Embryonic facial prominence (tissue), 1 donor: ENCODE measurements around the gene RPL6.

Experiments
- DNase-seq: peaks from one replicate; pipeline ENCODE4 v3.0.0-alpha.2; 2016; ENCODE audit errors: extremely low spot score

RPL6 gene

DNA sequence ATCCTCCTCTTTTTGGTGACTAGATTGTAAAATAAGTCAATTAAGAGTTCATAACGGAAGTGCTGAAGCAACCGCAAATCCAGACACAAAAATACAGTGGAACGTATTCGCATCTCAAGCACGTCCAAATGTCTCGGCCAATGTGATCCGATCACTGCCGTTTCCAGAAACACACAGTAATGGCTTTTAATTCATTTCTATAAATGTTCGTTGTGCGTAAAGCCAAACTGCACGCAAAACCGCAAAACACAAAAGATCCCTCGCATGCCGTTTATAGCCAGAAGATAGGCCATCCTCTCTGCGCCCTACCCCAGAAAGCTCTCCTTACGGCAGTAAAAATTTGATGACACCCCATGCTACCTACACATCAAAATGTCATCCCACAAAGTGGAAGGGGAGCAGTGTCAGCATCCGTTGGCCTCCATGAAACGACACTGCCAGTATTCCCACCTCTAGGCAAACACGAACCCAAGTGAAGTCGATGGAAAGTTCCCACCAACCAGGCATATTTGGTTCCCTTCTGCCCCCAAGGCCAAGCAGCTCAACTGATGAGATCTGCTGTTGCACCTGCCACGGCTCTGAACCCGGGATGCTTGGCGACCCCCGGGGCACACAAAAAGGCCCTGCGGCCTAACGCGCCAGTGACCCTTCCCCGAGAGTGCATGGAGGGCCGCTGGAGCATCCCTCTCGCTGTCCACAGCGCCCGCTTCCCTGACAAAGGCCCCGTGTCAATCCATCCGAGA lies 28.6 kb downstream of the RPL6 start:
- DNase-seq: no peak

DNA sequence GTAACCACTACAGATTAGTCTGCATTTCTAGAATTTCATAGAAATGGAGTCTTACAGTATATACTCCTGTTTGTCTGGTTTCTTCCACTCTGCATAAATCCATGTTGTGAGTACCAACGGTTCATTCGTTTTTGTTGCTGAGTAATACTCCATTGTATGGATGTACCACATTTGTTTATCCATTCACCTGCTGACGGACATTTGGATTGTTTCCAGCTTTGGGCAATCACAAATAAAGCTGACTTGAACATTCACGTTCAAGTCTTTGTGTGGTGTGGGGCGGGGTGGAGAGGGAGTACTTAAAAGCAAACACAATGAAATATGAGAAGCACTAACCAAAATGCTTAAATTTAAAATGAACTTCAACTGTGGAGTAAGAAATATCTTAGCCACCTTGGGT lies 34.3 kb downstream of the RPL6 start:
- DNase-seq: no peak

DNA sequence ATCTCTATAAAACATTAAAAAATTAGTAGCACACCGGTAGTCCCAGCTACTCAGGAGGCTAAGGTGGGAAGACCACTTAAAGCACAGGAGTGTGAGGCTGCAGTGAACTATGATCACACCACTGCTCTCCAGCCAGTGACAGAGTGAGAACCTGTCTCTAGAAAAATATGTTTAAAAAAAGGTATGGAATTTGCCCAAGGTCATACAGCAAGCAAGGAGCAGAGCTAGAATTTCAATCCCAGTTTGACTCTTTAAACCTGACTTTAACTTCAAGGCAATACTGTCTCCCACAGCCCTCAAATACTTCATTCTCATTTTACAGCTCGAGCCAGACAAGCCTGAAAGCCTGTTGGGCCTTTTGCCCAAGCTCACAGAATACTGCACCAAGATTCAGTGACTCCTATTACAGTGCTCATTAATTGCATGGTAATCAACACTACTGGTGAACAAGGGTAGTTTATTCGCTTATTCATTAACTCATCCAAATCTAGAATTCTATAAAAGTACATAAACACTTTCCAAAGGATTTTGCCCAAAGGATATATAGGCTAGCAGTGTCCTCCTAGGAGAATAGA lies 35.2 kb downstream of the RPL6 start:
- DNase-seq: no peak

DNA sequence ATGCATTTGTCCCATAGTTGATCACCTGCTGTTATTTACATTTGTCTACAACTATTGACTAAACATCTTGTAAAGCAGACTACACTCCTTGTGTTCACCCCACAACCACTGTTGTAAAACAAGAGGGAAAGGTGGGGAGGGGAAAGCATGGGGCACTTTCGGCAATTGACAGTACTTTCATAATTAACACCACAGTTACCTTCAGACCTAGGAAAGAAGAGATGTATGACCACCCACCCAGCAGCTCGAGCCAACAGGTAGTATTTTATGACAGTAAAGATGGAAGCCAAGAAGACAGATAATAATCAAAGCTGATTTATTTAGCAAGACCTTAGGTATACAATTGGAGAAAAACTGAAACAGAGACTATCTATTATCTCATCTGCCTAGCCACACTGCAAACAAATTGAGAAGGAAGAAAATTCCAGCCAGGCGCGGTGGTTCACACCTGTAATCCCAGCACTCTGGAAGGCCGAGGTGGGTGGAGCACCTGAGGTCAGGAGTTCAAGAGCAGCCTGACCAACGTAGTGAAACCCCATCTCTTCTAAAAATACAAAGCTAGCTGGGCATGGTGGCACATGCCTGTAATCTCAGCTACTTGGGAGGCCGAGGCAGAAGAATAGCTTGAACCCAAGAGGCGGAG lies 38.4 kb downstream of the RPL6 start:
- DNase-seq: no peak

DNA sequence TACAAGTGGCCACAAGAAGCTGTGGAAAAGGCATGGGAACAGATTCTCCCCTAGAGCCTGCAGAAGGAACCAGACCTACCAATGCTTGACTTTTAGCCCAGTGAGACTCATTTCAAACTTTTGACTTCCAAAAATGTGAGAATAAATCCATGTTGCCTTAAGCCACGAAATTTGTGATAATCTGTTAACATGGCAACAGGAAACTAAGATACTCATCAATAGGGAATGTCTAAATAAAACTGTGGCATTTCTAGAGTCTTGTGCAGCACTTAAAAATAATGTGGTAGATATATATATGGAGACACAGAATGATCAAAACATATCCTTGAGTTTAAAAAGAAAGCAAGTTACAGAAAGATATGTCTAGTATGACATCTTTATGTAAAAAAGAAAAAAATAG lies 39.2 kb downstream of the RPL6 start:
- DNase-seq: no peak

DNA sequence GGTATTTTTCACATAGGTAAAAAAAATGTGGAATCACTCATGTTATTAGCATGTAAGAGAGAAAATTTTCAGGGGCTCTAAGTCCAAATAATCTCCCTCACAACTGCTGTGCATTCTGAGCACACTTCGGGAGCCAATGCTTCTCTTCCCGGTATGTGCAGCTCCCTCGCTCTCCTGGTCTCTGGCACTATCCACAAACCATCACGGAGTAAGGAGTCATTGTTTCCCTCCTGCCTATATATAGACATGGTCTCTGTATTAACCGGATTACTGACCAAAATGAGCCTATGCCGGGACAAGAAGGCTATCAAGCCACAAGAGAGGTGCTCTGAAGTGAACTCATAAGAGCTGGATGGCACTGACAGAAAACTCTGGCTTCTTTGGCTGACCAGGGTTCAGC lies 40.5 kb downstream of the RPL6 start:
- DNase-seq: no peak

DNA sequence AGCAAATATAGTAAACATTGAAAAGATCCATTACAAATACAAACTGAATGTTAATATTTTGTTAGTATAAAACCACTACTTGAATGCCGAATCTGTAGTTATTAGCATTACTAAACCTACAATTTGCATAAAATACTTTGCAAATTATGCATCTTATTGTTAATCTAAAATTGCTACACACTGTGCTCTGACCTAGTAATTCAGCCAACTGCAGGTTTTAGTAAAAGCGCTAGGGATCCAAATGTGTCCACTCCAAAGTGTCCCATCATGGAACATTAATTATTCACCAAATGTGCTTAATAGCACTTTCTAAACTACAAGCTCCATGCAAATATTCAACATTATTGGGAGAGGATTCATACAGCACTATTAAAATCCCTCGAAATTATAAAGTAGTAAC lies 41.4 kb downstream of the RPL6 start:
- DNase-seq: no peak

DNA sequence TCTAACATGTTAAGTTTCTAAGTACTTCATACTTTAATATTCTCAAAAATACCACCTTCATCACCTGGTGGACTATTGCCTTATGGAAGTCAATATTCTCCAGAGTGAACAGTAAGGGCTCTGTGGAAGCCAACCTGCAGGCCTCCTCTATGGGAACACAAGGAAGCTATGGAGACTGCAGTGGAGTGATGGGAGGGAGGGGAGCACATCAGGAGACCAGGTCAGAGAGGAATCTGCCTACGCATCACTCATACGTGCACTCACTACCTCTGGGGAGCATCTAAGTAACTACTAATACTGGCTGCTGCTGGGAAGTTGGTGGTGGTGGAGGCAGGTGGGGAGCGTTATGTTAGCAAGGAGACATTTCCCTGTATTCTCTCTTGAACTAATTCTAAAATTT lies 47.1 kb downstream of the RPL6 start:
- no peak for DNase-seq

DNA sequence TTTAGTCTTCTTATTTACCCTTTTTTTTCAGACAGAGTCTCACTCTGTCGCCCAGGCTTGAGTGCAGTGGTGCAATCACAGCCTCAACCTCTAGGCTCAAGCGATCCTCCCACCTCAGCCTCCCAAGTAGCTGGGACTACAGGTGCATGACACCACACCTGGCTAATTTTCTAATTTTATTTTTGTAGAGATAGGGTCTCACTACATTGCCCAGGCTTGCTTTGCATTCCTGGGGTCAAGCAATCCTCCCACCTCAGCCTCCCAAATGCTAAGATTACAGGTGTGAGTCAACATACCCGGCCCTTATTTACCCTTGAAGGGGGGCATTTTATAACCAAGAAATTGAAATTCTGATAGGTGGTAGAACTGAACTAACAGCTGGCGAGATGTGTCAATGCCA lies 48.1 kb downstream of the RPL6 start:
- DNase-seq: no peak

DNA sequence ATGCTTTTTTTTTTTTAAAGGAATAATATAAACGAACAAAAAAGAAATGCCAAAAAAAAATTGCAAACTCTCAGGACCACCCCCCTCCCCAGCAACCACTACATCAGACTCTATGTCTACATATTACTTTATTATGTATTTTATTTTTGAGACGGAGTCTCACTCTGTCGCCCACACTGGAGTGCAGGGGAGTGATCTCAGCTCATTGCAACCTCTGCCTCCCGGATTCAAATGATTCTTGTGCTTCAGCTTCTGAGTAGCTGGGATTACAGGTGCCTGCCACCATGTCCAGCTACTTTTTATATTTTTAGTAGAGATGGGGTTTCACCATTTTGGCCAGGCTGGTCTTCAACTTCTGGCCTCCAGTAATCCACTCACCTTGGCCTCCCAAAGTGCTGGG lies 50.1 kb downstream of the RPL6 start:
- no peak for DNase-seq

DNA sequence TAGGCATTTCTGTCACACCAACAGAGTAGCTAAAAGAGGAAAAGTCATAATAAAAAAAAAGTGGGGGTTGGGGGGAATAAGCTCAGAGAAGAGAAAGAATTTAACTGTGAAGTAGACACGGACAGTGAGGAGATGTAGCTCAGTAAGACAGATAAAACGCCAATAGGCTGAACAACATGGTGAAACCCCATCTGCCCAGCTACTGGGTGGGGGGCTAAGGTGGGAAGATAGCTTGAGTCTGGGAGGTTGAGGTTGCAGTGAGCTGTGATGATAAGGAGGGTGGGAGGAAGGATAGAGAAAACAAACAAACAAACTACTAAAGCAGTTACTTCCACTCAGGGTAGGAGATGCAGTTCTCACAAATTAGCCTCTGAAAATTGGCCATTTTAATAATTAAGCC lies 52.2 kb downstream of the RPL6 start:
- DNase-seq: no peak
